ENCODE measurements around the gene KRTAP27-1. TPM values are rescaled to one million over a fixed set of nuclear protein-coding genes. Genes with fewer than 3 reads are reported as not detected.

KRTAP27-1 gene, protein sequence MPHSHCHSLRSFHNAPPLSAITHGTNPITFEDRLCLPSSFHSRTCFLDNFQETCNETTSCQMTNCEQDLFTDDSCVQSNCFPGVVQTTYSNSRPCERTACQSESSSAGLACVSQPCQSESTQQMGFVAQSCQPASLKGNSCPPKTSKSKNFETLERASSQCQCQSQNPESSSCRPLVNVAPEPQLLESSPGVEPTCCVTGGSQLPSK
- not detected in 5 replicates for total RNA-seq (2022; extraction: Qiagen RNA extraction; ENCODE audit: low read depth)

GRCh38 chr21:30337276-30337744 is at the start of gene KRTAP27-1:
TSS of gene KRTAP27-1 (minus strand) at chr21:30337694. CDS start at chr21:30337668, 26 bp downstream.

DNA sequence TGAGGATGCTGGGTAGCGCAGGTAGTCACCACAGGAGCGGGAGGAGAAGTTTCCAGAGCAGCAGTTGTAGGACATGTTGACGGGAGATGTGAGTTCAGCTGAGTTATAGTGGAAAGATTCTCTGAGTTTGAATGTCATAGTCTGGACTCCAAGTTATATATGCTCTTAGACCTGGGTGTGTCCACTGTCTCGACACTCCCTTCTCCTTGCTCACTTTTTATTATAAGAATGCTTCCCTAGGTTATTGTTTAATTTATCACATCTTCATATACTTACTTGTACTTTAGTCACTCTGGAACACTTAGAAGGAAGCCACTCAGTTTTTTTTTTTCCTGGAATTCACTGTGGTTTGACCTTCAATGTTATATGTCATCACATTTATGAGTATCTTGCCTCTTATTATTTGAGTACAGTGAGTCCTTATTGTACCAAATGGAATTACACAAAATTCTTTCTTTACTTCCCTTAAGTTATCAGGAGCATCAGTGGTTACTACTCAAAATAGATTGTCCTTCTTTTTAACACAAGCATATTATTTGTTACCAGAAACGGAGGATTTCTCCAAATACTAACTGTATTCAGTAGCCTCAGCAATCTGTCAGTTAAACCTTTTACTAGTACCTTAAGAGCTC is 34.8 kb upstream of the KRTAP27-1 start, which contains the start of gene KRTAP13-2:
Gene KRTAP13-2, minus strand, starts transcription at position 133 of the 632 bp plus-strand sequence. Its CDS starts 58 bp downstream, at position 75.

GRCh38 chr21:30348506-30348905 is 11.0 kb upstream of the KRTAP27-1 start, which contains the start of gene KRTAP23-1:
TSS of gene KRTAP23-1 (minus strand) at chr21:30348606. CDS start at chr21:30348606, 0 bp downstream.

GRCh38 chr21:30320215-30320614 is 17.3 kb downstream of the KRTAP27-1 start, which contains the start of gene KRTAP26-1:
TSS of gene KRTAP26-1 (minus strand) at chr21:30320315. CDS start at chr21:30320035, 280 bp downstream.

DNA sequence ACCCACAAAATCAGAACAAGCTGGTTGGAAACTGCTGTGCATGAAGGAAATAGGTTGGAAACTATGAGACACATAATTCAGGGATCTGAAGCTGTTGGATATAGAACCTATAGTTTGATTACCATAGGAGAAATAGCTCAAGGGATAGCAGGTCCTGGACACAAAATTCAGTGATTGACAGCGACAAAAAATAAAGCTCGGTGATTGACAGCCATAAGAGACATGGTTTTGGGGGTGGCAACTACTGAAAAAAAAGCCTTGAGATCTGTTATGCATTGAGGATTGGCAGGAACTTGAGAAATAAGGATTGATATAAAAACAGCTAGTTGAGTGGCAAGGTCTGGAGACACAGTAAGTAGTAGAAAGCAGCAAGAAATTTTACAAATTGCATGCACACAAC is 48.3 kb downstream of the KRTAP27-1 start, which contains the start of gene KRTAP25-1:
Gene KRTAP25-1, minus strand, starts transcription at position 300 of the 400 bp plus-strand sequence. Its CDS starts 24 bp downstream, at position 276.

Other genes with a start within 250 kb of the KRTAP27-1 start
- gene CLDN17, start 170.9 kb downstream of the KRTAP27-1 start, total RNA-seq (2022; extraction: Qiagen RNA extraction; ENCODE audit: low read depth): not detected in 5 replicates
- not detected in 5 replicates for gene CLDN8, start 121.6 kb downstream of the KRTAP27-1 start, total RNA-seq (2022; extraction: Qiagen RNA extraction; ENCODE audit: low read depth)
- gene KRTAP24-1, start 54.7 kb downstream of the KRTAP27-1 start, total RNA-seq (2022; extraction: Qiagen RNA extraction; ENCODE audit: low read depth): not detected in 5 replicates
- not detected in 5 replicates for gene KRTAP25-1, start 48.2 kb downstream of the KRTAP27-1 start, total RNA-seq (2022; extraction: Qiagen RNA extraction; ENCODE audit: low read depth)
- gene KRTAP26-1, start 17.4 kb downstream of the KRTAP27-1 start, total RNA-seq (2022; extraction: Qiagen RNA extraction; ENCODE audit: low read depth): not detected in 5 replicates
- not detected in 5 replicates for gene KRTAP23-1, start 10.9 kb upstream of the KRTAP27-1 start, total RNA-seq (2022; extraction: Qiagen RNA extraction; ENCODE audit: low read depth)
- gene KRTAP13-2, start 34.6 kb upstream of the KRTAP27-1 start, total RNA-seq (2022; extraction: Qiagen RNA extraction; ENCODE audit: low read depth): not detected in 5 replicates
- not detected in 5 replicates for gene KRTAP13-1, start 58.3 kb upstream of the KRTAP27-1 start, total RNA-seq (2022; extraction: Qiagen RNA extraction; ENCODE audit: low read depth)
- gene KRTAP13-3, start 88.2 kb upstream of the KRTAP27-1 start, total RNA-seq (2022; extraction: Qiagen RNA extraction; ENCODE audit: low read depth): not detected in 5 replicates
- gene KRTAP13-4, start 92.5 kb upstream of the KRTAP27-1 start, total RNA-seq (2022; extraction: Qiagen RNA extraction; ENCODE audit: low read depth): not detected in 5 replicates
- gene KRTAP15-1, start 102.6 kb upstream of the KRTAP27-1 start, total RNA-seq (2022; extraction: Qiagen RNA extraction; ENCODE audit: low read depth): not detected in 5 replicates
- gene KRTAP19-1, start 142.7 kb upstream of the KRTAP27-1 start, total RNA-seq (2022; extraction: Qiagen RNA extraction; ENCODE audit: low read depth): not detected in 5 replicates
- not detected in 5 replicates for gene KRTAP19-2, start 149.7 kb upstream of the KRTAP27-1 start, total RNA-seq (2022; extraction: Qiagen RNA extraction; ENCODE audit: low read depth)
- gene KRTAP19-3, start 154.3 kb upstream of the KRTAP27-1 start, total RNA-seq (2022; extraction: Qiagen RNA extraction; ENCODE audit: low read depth): not detected in 5 replicates
- not detected in 5 replicates for gene KRTAP19-4, start 159.5 kb upstream of the KRTAP27-1 start, total RNA-seq (2022; extraction: Qiagen RNA extraction; ENCODE audit: low read depth)
- not detected in 5 replicates for gene KRTAP19-5, start 164.4 kb upstream of the KRTAP27-1 start, total RNA-seq (2022; extraction: Qiagen RNA extraction; ENCODE audit: low read depth)
- not detected in 5 replicates for gene KRTAP19-6, start 204.2 kb upstream of the KRTAP27-1 start, total RNA-seq (2022; extraction: Qiagen RNA extraction; ENCODE audit: low read depth)
- gene KRTAP19-7, start 223.6 kb upstream of the KRTAP27-1 start, total RNA-seq (2022; extraction: Qiagen RNA extraction; ENCODE audit: low read depth): not detected in 5 replicates

Data from A549 treated with RU486 at 1 μM for 4 hours (cell line).